Duodenal mucosa (tissue), 2 donors: ENCODE data around the gene FOCAD.

ENCODE experiments used
- H3K27ac ChIP-seq: one replicate; pipeline ENCODE4 v1.7.0; 2013; ENCODE audit warnings: low read depth, low read length
- H3K27me3 ChIP-seq, 2 donors: one replicate each; pipeline ENCODE4 v1.7.0; 2013; ENCODE audit warnings: low read length in 2 of 2, control low read depth in 1 of 2; ENCODE audit not compliant: insufficient read depth in 2 of 2, control insufficient read depth in 1 of 2
- H3K36me3 ChIP-seq, 2 donors: one replicate each; pipeline ENCODE4 v1.7.0; 2013; ENCODE audit warnings: low read length in 2 of 2, control low read depth in 1 of 2; ENCODE audit not compliant: insufficient read depth in 2 of 2, control insufficient read depth in 1 of 2
- H3K4me1 ChIP-seq, 2 donors: one replicate each; pipeline ENCODE4 v1.7.0; 2013; ENCODE audit warnings: low read length in 2 of 2, control low read depth in 1 of 2; ENCODE audit not compliant: insufficient read depth in 2 of 2, control insufficient read depth in 1 of 2
- H3K4me3 ChIP-seq, 2 donors: one replicate each; pipeline ENCODE4 v1.7.0; 2013; ENCODE audit warnings: low read length in 2 of 2, low read depth in 1 of 2
- H3K9ac ChIP-seq, 2 donors: one replicate each; pipeline ENCODE4 v1.7.0; 2013; ENCODE audit warnings: low read length in 2 of 2, low read depth in 1 of 2
- H3K9me3 ChIP-seq, 2 donors: one replicate each; pipeline ENCODE4 v1.7.0; 2013; ENCODE audit warnings: low read length in 2 of 2, control low read depth in 1 of 2; ENCODE audit not compliant: control insufficient read depth in 1 of 2

FOCAD gene

GRCh38 chr9:20754556-20754955, 70.5 kb downstream of the FOCAD start:
- Histone ChIP-seq H3K9me3 (no peaks in the 10 kb centered on the region), H3K4me3 (no peak overlapping the region), H3K4me1 (no peaks in the 10 kb centered on the region), H3K27ac (no peak overlapping the region), H3K27me3 (no peaks in the 10 kb centered on the region), H3K9ac (no peak overlapping the region), H3K36me3 (no peaks in the 10 kb centered on the region)

DNA sequence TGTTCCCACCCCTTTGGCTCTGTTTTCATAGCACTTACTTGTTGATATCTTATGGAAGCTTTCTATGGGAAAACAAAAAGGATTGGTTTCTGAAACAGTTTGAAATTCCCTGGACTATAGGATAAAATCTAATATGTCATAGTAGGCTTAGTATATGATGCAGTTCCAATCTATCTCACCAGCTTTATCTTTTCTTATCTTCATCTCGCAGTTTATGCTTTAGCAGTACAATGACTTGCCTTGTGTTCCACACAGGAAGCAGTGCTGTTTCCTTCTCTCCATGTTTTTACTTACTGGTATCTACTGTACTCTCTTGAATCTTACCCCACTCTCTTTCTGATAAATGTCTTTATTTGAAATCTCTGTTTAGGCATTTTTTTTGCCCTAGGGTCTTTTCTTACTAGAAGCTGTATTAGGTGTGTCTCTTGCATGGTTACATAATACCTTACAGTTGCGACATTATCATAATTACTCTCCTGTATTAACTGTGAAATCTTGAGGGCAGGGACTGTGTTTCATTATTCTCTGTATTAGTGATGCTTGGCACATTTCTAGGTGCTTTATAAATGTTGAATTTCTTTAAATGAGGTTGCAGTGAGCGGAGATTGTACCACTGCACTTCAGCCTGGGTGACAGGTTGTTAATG, 76.3 kb downstream of the FOCAD start:
- Histone ChIP-seq H3K4me1 (no peaks in the 10 kb centered on the region), H3K4me3 (no peak overlapping the region), H3K9ac (no peak overlapping the region), H3K36me3 (peaks cover 4 to 10% of the 10 kb centered on the region in 2 donors), H3K27ac (no peak overlapping the region), H3K27me3 (no peaks in the 10 kb centered on the region), H3K9me3 (no peaks in the 10 kb centered on the region)

GRCh38 chr9:20770947-20771346, 86.9 kb downstream of the FOCAD start:
- peaks cover 0 to 5% of the 10 kb centered on the region in 2 donors for H3K9me3 ChIP-seq

DNA sequence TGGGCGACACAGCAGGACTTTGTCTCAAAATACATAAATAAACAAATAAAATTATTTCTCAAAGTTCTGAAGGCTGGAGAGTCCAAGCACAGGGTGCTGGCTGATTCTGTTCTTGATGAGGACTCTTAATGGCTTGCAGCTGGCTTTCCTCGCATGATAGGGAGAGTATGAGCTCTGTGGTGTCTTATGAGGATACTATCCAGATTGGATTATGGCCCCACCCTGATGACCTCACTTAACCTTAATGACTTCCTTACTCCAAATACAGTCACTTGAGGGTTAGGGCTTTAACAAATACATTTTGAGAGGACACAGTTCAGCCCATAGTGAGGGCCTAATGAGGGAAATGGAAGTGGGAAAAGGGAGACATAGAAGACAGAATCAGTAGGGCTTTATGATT, 87.7 kb downstream of the FOCAD start:
- H3K9me3 ChIP-seq, result peaks cover 0 to 5% of the 10 kb centered on the region in 2 donors
- H3K27ac ChIP-seq, result no peak overlapping the region
- H3K27me3 ChIP-seq, result no peaks in the 10 kb centered on the region
- H3K36me3 ChIP-seq, result peaks cover 8 to 14% of the 10 kb centered on the region in 2 donors
- H3K9ac ChIP-seq, result no peak overlapping the region
- no peaks in the 10 kb centered on the region for H3K4me1 ChIP-seq
- no peak overlapping the region for H3K4me3 ChIP-seq

More at GRCh38 chr9:20770947-20771346, 86.9 kb downstream of the FOCAD start:
- Histone ChIP-seq H3K4me1 (no peaks in the 10 kb centered on the region), H3K4me3 (no peak overlapping the region), H3K27ac (no peak overlapping the region), H3K27me3 (no peaks in the 10 kb centered on the region), H3K9ac (no peak overlapping the region), H3K36me3 (peaks cover 8 to 14% of the 10 kb centered on the region in 2 donors)

DNA sequence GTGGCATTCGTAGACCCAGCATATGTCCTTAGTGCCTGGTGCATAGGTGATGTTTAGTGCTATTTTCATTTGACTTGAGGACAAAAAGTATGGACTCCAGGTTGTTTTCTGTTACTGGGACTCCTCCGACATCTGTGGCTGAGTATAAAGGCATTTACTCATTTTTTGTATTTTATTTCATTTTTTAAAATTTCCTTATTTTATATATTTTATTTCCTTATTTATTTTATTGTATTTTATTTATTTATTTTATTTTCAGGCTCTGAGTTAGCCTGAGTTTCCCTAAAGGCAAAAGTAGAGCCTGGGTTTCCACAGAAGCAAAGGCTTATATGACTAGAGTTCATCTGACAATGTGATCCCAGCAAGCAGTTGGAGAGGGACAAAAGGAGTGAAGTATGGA, 91.6 kb downstream of the FOCAD start:
- peaks cover 0 to under 1% of the 10 kb centered on the region in 2 donors for H3K9me3 ChIP-seq
- no peaks in the 10 kb centered on the region for H3K4me1 ChIP-seq
- no peaks in the 10 kb centered on the region for H3K27me3 ChIP-seq
- H3K9ac ChIP-seq, result no peak overlapping the region
- peaks cover 0 to 6% of the 10 kb centered on the region in 2 donors for H3K36me3 ChIP-seq
- no peak overlapping the region for H3K4me3 ChIP-seq
- no peak overlapping the region for H3K27ac ChIP-seq

- no peak overlapping the region for H3K9ac ChIP-seq
- peaks cover 0 to 3% of the 10 kb centered on the region in 2 donors for H3K36me3 ChIP-seq
- H3K4me1 ChIP-seq, result no peaks in the 10 kb centered on the region
- no peak overlapping the region for H3K4me3 ChIP-seq
- H3K27me3 ChIP-seq, result no peaks in the 10 kb centered on the region
- H3K27ac ChIP-seq, result no peak overlapping the region
- no peaks in the 10 kb centered on the region for H3K9me3 ChIP-seq
Observed at GRCh38 chr9:20781092-20781491, 97.0 kb downstream of the FOCAD start.

DNA sequence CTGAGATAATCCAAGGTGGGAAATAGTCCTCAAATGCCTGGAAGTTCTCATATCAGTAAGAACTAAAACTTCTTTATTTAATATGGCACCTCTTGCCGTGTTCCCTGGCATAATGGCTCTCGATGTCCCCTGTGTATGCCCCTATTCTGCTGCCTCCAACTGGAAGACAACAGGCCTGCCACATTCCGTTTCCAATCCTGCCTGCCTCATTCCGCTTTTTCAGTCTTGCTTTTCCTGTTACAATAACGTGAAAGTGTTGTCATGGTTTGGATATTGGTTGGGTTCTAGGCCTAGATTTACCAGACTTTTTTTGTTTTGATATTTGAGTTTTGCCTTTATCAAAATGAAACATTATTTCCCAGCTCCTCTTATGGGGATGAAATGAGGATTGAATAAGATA, 98.2 kb downstream of the FOCAD start:
- no peaks in the 10 kb centered on the region for H3K27me3 ChIP-seq
- H3K36me3 ChIP-seq, result peaks cover 0 to 3% of the 10 kb centered on the region in 2 donors
- no peaks in the 10 kb centered on the region for H3K4me1 ChIP-seq
- H3K9me3 ChIP-seq, result no peaks in the 10 kb centered on the region
- H3K27ac ChIP-seq, result no peak overlapping the region
- no peak overlapping the region for H3K4me3 ChIP-seq
- H3K9ac ChIP-seq, result no peak overlapping the region

- Histone ChIP-seq H3K9me3 (no peaks in the 10 kb centered on the region), H3K9ac (no peak overlapping the region), H3K27me3 (no peaks in the 10 kb centered on the region), H3K27ac (no peak overlapping the region), H3K4me1 (no peaks in the 10 kb centered on the region), H3K4me3 (no peak overlapping the region), H3K36me3 (peaks cover 0 to 3% of the 10 kb centered on the region in 2 donors)
Observed at GRCh38 chr9:20783057-20784038, 99.3 kb downstream of the FOCAD start.

DNA sequence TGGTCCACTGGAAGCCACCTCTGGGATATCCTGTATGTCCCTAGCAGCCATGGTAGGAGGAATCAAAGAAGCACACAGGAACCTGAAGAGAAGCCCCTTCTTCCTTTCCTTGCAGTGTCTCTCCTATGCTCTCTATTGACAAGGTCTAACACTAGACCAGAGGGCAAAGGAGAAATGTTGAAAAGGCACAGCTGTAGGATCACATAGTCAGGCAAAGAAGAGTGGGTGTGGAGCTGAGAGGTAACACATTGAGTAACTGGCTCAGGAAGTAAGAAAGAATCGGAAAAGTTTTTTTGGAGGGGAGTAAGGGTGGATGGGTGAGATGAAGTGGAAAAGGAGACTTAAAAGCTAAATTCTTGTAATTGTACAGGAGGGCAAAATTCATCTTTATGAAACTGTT, 100.1 kb downstream of the FOCAD start:
- Histone ChIP-seq H3K9me3 (no peaks in the 10 kb centered on the region), H3K9ac (no peak overlapping the region), H3K36me3 (peaks cover 0 to 3% of the 10 kb centered on the region in 2 donors), H3K27me3 (no peaks in the 10 kb centered on the region), H3K27ac (no peak overlapping the region), H3K4me1 (no peaks in the 10 kb centered on the region), H3K4me3 (no peak overlapping the region)

GRCh38 chr9:20786807-20787206, 102.7 kb downstream of the FOCAD start:
- Histone ChIP-seq H3K9me3 (no peaks in the 10 kb centered on the region), H3K27ac (no peak overlapping the region), H3K4me1 (no peaks in the 10 kb centered on the region)

More at GRCh38 chr9:20786807-20787206, 102.7 kb downstream of the FOCAD start:
- no peaks in the 10 kb centered on the region for H3K27me3 ChIP-seq
- no peak overlapping the region for H3K4me3 ChIP-seq
- no peak overlapping the region for H3K9ac ChIP-seq
- H3K36me3 ChIP-seq, result peaks cover under 1 to 5% of the 10 kb centered on the region in 2 donors
